HepG2 (cell line): ENCODE results near the gene SRC. TPM values are rescaled to one million over a fixed set of nuclear protein-coding genes. Genes with fewer than 3 reads are reported as not detected.

Experiments
- AGO2 ChIP-seq: fragments of 200-400 bp; formaldehyde crosslinking; optimal IDR thresholded peaks from 2 replicates; pipeline ENCODE3; 2017; ENCODE audit warnings: mild to moderate bottlenecking, low read depth, low read length, moderate library complexity
- NFAT5 ChIP-seq: sonication (generic); formaldehyde crosslinking; IDR thresholded peaks from 2 replicates; pipeline ENCODE4 v1.4.0; 2020; ENCODE audit warnings: missing genetic modification reagents
- POGK ChIP-seq: sonication (generic); formaldehyde crosslinking; conservative IDR thresholded peaks from 2 replicates; pipeline ENCODE4 v1.8.0; 2022; ENCODE audit warnings: mild to moderate bottlenecking, moderate library complexity, missing genetic modification reagents
- POLR2AphosphoS2 ChIP-seq: IDR thresholded peaks from 2 replicates; pipeline ENCODE4 v1.6.1; 2011; ENCODE audit warnings: low read depth, low read length, improper control_type of control experiment
- SMARCC2 ChIP-seq: fragments of 450-650 bp; IDR thresholded peaks from 2 replicates; pipeline ENCODE4 v1.6.1; 2017; ENCODE audit warnings: antibody characterized with exemption, mild to moderate bottlenecking
- TBP ChIP-seq: sonication (generic); formaldehyde crosslinking; IDR thresholded peaks from 2 replicates; pipeline ENCODE4 v1.5.0; 2020; ENCODE audit warnings: missing genetic modification reagents
- ZNF318 ChIP-seq: sonication (generic); formaldehyde crosslinking; IDR thresholded peaks from 2 replicates; pipeline ENCODE4 v1.4.0; 2020; ENCODE audit warnings: mild to moderate bottlenecking, missing genetic modification reagents
- ZNF414 ChIP-seq: sonication (generic); formaldehyde crosslinking; IDR thresholded peaks from 2 replicates; pipeline ENCODE4 v1.5.0; 2020; ENCODE audit warnings: missing genetic modification reagents
- ZNF430 ChIP-seq: sonication (generic); formaldehyde crosslinking; IDR thresholded peaks from 2 replicates; pipeline ENCODE4 v1.9.0; 2021; ENCODE audit warnings: mild to moderate bottlenecking, missing genetic modification reagents
- ZNF746 ChIP-seq: sonication (generic); formaldehyde crosslinking; IDR thresholded peaks from 2 replicates; pipeline ENCODE4 v1.8.0; 2022; ENCODE audit warnings: mild to moderate bottlenecking, missing genetic modification reagents
- polyA plus RNA-seq, 8 experiments: library from polyadenylated mRNA; depleted of rRNA in 3 of 8; stranded (reverse) in 7 of 8; unstranded in 1 of 8; fragments of >200 nt; fragmentation: Illumina TruSeq in 4 of 8; extraction: Trizol in 4 of 8; gene quantifications; 2 replicates each; pipeline versions ENCODE4 v1.2.1 to v1.2.3, GENCODE V29; 2011 to 2016; ENCODE audit warnings: low read depth in 4 of 8, missing spikeins in 1 of 8, mixed read lengths in 1 of 8; ENCODE audit not compliant: insufficient read depth in 1 of 8
- total RNA-seq, 5 experiments: library from RNA; depleted of rRNA; stranded (reverse); fragments of >200 nt; fragmentation: Illumina TruSeq; extraction: Trizol; gene quantifications; 2 replicates each; pipeline ENCODE4 v1.2.3, GENCODE V29; 2016; ENCODE audit warnings: low read depth in 1 of 5

The SRC gene
- total and polyA plus RNA-seq, 2 of the 13 experiments (the other 11 are each of a cell fraction or from before 2014, with no cell fraction given) = 54.7 to 192 TPM

GRCh38 chr20:37398750-37399621 is 53.0 kb downstream of the SRC start (continued):
- TF ChIP-seq ZNF318 (CRISPR knock-in tag) (peak; percentile 42; the same call in 1 of the 2 replicates), TBP (CRISPR knock-in tag) (0 out of 2 replicates have a peak, but pooled peaks have one; percentile 24), POLR2AphosphoS2 (no peak; the same call in 1 of the 2 replicates), NFAT5 (CRISPR knock-in tag) (no peak; the same call in 1 of the 2 replicates), ZNF430 (peak; percentile 24; the same call in 1 of the 2 replicates), ZNF414 (CRISPR knock-in tag) (0 out of 2 replicates have a peak, but pooled peaks have one; percentile 74), AGO2 (no peak), SMARCC2 (no peak), POGK (CRISPR knock-in tag) (peak; percentile 78; the same call in 1 of the 2 replicates), ZNF746 (CRISPR knock-in tag) (no peak)
